OCI-LY3 (cell line): Measurements from ENCODE around the gene MEPE.

ENCODE experiments used
- CTCF ChIP-seq: fragments of 200-600, 300-600 bp; sonication (generic); IDR thresholded peaks from 2 replicates; pipeline ENCODE4 v1.5.1; 2014; ENCODE audit warnings: antibody characterized with exemption, low read length, low read depth
- EZH2phosphoT487 ChIP-seq: fragments of 200-600 bp; shearing (Covaris generic); IDR thresholded peaks from 2 replicates; pipeline ENCODE4 v1.6.1; 2018; ENCODE audit warnings: antibody characterized with exemption, mixed run types, low read depth

GRCh38 chr4:87856816-87857215 lies 24.0 kb downstream of the MEPE start:
- TF ChIP-seq CTCF: no peak
- no peak for TF ChIP-seq EZH2phosphoT487
